OCI-LY7 (cell line): ENCODE data around the gene SEMA5A. TPM values are rescaled to one million over a fixed set of nuclear protein-coding genes. Genes with fewer than 3 reads are reported as not detected.

Experiments used
- BruUV-seq: library from RNA; stranded (reverse); fragments of 400-500 nt; replicated peaks from 2 replicates; lab custom pipeline; 2021; lab: Mats Ljungman, UMichigan
- CTCF ChIA-PET: fragments of 300-600 bp; sonication (Branson Sonifier 250); formaldehyde crosslinking; loops from one replicate; lab custom pipeline; 2022; ENCODE audit warnings: antibody characterized with exemption; ENCODE audit not compliant: unreplicated experiment; lab: Charles Lee
- POLR2A ChIA-PET: fragments of 300-600 bp; sonication (Branson Sonifier 250); formaldehyde crosslinking; loops from one replicate; lab custom pipeline; 2022; ENCODE audit warnings: antibody characterized with exemption; lab: Charles Lee
- DNase-seq: peaks from one replicate; pipeline ENCODE4 v3.0.0-alpha.2; 2015; ENCODE audit warnings: low spot score
- H2AFZ ChIP-seq: fragments of 200-600 bp; sonication (generic), shearing (Covaris generic); 2 replicates; pipeline ENCODE4 v1.6.1; 2014; ENCODE audit warnings: mild to moderate bottlenecking, antibody characterized with exemption, low read length, moderate library complexity
- H3K27ac ChIP-seq: fragments of 200-600 bp; sonication (generic); 2 replicates; pipeline ENCODE4 v1.5.1; 2014; ENCODE audit warnings: mixed run types, low read depth, mild to moderate bottlenecking, moderate library complexity, low read length, inconsistent platforms; ENCODE audit not compliant: poor library complexity, severe bottlenecking
- H3K36me3 ChIP-seq: fragments of 200-600 bp; sonication (generic); 2 replicates; pipeline ENCODE4 v1.6.1; 2014; ENCODE audit warnings: mild to moderate bottlenecking, antibody characterized with exemption, low read length, moderate library complexity, mixed read lengths; ENCODE audit not compliant: insufficient read depth
- H3K4me1 ChIP-seq: fragments of 200-600 bp; sonication (generic); 2 replicates; pipeline ENCODE4 v1.5.1; 2014; ENCODE audit warnings: mild to moderate bottlenecking, low read length; ENCODE audit not compliant: insufficient read depth, poor library complexity, severe bottlenecking
- H3K4me2 ChIP-seq: fragments of 200-600 bp; sonication (generic); 2 replicates; pipeline ENCODE4 v1.6.1; 2014; ENCODE audit warnings: mild to moderate bottlenecking, low read length
- H3K4me3 ChIP-seq: fragments of 200-600 bp; sonication (generic); 2 replicates; pipeline ENCODE4 v1.5.1; 2014; ENCODE audit warnings: mild to moderate bottlenecking, low read depth, low read length; ENCODE audit not compliant: poor library complexity, severe bottlenecking
- H3K79me2 ChIP-seq: fragments of 200-600 bp; sonication (generic); 2 replicates; pipeline ENCODE4 v1.6.1; 2016; ENCODE audit warnings: low read depth, mild to moderate bottlenecking, low read length, moderate library complexity, mixed read lengths; ENCODE audit not compliant: insufficient read depth
- H3K9me2 ChIP-seq: fragments of 200-600 bp; sonication (generic); 2 replicates; pipeline ENCODE4 v1.6.1; 2016; ENCODE audit warnings: mild to moderate bottlenecking, low read length, mixed read lengths; ENCODE audit not compliant: insufficient read depth
- H3K9me3 ChIP-seq: fragments of 200-600 bp; sonication (generic); 2 replicates; pipeline ENCODE4 v1.6.1; 2014; ENCODE audit warnings: mild to moderate bottlenecking, mixed run types, low read length, mixed read lengths
- H4K20me1 ChIP-seq: fragments of 200-600 bp; sonication (generic); 2 replicates; pipeline ENCODE4 v1.6.1; 2014; ENCODE audit warnings: mild to moderate bottlenecking, antibody characterized with exemption, low read length, moderate library complexity, mixed read lengths; ENCODE audit not compliant: insufficient read depth
- CTCF ChIP-seq: fragments of 200-600 bp; sonication (generic); conservative IDR thresholded peaks from 2 replicates; pipeline ENCODE4 v1.5.1; 2014; ENCODE audit warnings: mild to moderate bottlenecking, antibody characterized with exemption, low read length, moderate library complexity, mixed read lengths
- EZH2phosphoT487 ChIP-seq: fragments of 200-600 bp; sonication (generic); IDR thresholded peaks from 2 replicates; pipeline ENCODE4 v1.6.1; 2018; ENCODE audit warnings: low read depth, borderline replicate concordance, mild to moderate bottlenecking, mixed run types, antibody characterized with exemption, low read length, moderate library complexity, mixed read lengths
- intact Hi-C: fragments of 100-400 bp; cut with micrococcal nuclease; formaldehyde crosslinking; loops from one replicate; pipeline ENCODE4 v1.10.0; 2022; ENCODE audit not compliant: unreplicated experiment
- total RNA-seq, 2 experiments: library from RNA; depleted of rRNA in 1 of 2; stranded (reverse); fragments of >200 nt in 1 of 2; shearing (Covaris generic) in 1 of 2; gene quantifications; 2 replicates each; pipeline ENCODE4 v1.2.3, GENCODE V29; 2014 to 2022

The SEMA5A gene
- total RNA-seq, 2 experiments from 2014 or later, result not detected

- no peaks in the 10 kb centered on the region for H4K20me1 ChIP-seq
- no peak for DNase-seq
- H3K9me3 ChIP-seq, result no peaks in the 10 kb centered on the region
- no peak overlapping the region for H3K27ac ChIP-seq
- no peaks in the 10 kb centered on the region for H3K9me2 ChIP-seq
- no peaks in the 10 kb centered on the region for H3K4me1 ChIP-seq
- H3K36me3 ChIP-seq, result no peaks in the 10 kb centered on the region
- H3K4me2 ChIP-seq, result no peak overlapping the region
- H3K4me3 ChIP-seq, result no peak overlapping the region
- BruUV-seq, result no TSS peak
- ChIA-PET CTCF (no interaction called here), POLR2A (no interaction called here)
- no peak overlapping the region for H2AFZ ChIP-seq
- H3K79me2 ChIP-seq, result no peaks in the 10 kb centered on the region
- TF ChIP-seq EZH2phosphoT487 (no peak), CTCF (no peak)
- intact Hi-C loops, result no loop called here
These were observed 114.8 kb downstream of the SEMA5A start for GRCh38 chr5:9431151-9431495.

DNA sequence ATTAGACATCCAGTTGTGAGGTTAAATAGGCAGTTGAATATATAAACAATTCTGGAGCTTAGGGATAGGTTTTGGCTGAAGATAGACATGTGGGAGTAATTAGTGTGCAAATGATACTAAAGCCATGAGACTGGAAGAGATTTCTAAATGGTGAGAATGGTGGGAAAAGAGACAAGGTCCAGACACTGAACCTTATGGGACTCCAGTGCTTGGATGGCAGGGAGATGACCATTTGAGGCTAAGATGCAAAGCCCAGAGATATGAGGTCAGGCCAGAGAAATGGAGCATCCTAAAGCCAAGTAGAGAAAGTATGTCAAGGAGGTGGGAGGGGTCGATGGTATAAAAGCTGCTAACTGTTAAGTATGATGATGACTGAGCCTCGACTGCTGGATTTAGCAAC is 115.6 kb downstream of the SEMA5A start:
- ChIA-PET CTCF (no interaction called here), POLR2A (no interaction called here)
- intact Hi-C loops, result no loop called here
- Histone ChIP-seq H3K27ac (no peak overlapping the region), H3K4me1 (no peaks in the 10 kb centered on the region), H2AFZ (no peak overlapping the region), H3K4me3 (no peak overlapping the region), H3K36me3 (no peaks in the 10 kb centered on the region), H3K4me2 (no peak overlapping the region), H3K79me2 (no peaks in the 10 kb centered on the region), H3K9me2 (no peaks in the 10 kb centered on the region), H4K20me1 (no peaks in the 10 kb centered on the region), H3K9me3 (no peaks in the 10 kb centered on the region)
- no TSS peak for BruUV-seq
- no peak for TF ChIP-seq CTCF
- no peak for TF ChIP-seq EZH2phosphoT487
- no peak for DNase-seq

- no peak for TF ChIP-seq EZH2phosphoT487
- no peak for TF ChIP-seq CTCF
- ChIA-PET POLR2A (no interaction called here), CTCF (no interaction called here)
- no peak for DNase-seq
- BruUV-seq, result no TSS peak
- H4K20me1 ChIP-seq, result no peaks in the 10 kb centered on the region
- no peak overlapping the region for H2AFZ ChIP-seq
- no peak overlapping the region for H3K4me2 ChIP-seq
- no peaks in the 10 kb centered on the region for H3K79me2 ChIP-seq
- H3K9me3 ChIP-seq, result no peaks in the 10 kb centered on the region
- no peak overlapping the region for H3K27ac ChIP-seq
- intact Hi-C loops, result no loop called here
- H3K36me3 ChIP-seq, result no peaks in the 10 kb centered on the region
- no peaks in the 10 kb centered on the region for H3K4me1 ChIP-seq
- no peaks in the 10 kb centered on the region for H3K9me2 ChIP-seq
- no peak overlapping the region for H3K4me3 ChIP-seq
These were observed 116.1 kb downstream of the SEMA5A start for GRCh38 chr5:9429691-9430215.
